HepG2 (cell line): Measurements from ENCODE around the gene ATOH8. TPM values are rescaled to one million over a fixed set of nuclear protein-coding genes. Genes with fewer than 3 reads are reported as not detected.

ENCODE experiments used
- GTF3A ChIP-seq: sonication (generic); formaldehyde crosslinking; conservative IDR thresholded peaks from 2 replicates; pipeline ENCODE4 v1.4.0; 2020; ENCODE audit warnings: mild to moderate bottlenecking, missing genetic modification reagents
- RELA ChIP-seq: sonication (generic); formaldehyde crosslinking; IDR thresholded peaks from 2 replicates; pipeline ENCODE4 v1.4.0; 2020; ENCODE audit warnings: missing genetic modification reagents
- ZFP1 ChIP-seq: IDR thresholded peaks from 2 replicates; pipeline ENCODE4 v1.6.1; 2016
- ZNF12 ChIP-seq: sonication (generic); formaldehyde crosslinking; IDR thresholded peaks from 2 replicates; pipeline ENCODE4 v1.5.0; 2020; ENCODE audit warnings: missing genetic modification reagents
- ZNF124 ChIP-seq: sonication (generic); formaldehyde crosslinking; IDR thresholded peaks from 2 replicates; pipeline ENCODE4 v1.4.0; 2020; ENCODE audit warnings: missing genetic modification reagents
- ZNF235 ChIP-seq: sonication (generic); formaldehyde crosslinking; IDR thresholded peaks from 2 replicates; pipeline ENCODE4 v1.8.1; 2023; ENCODE audit warnings: mild to moderate bottlenecking, missing genetic modification reagents, borderline replicate concordance
- ZNF777 ChIP-seq: sonication (generic); formaldehyde crosslinking; IDR thresholded peaks from 2 replicates; pipeline ENCODE4 v1.4.0; 2020; ENCODE audit warnings: missing genetic modification reagents
- polyA plus RNA-seq, 8 experiments: library from polyadenylated mRNA; depleted of rRNA in 3 of 8; stranded (reverse) in 7 of 8; unstranded in 1 of 8; fragments of >200 nt; fragmentation: Illumina TruSeq in 4 of 8; extraction: Trizol in 4 of 8; gene quantifications; 2 replicates each; pipeline versions ENCODE4 v1.2.1 to v1.2.3, GENCODE V29; 2011 to 2016; ENCODE audit warnings: low read depth in 4 of 8, missing spikeins in 1 of 8, mixed read lengths in 1 of 8; ENCODE audit not compliant: insufficient read depth in 1 of 8
- total RNA-seq, 5 experiments: library from RNA; depleted of rRNA; stranded (reverse); fragments of >200 nt; fragmentation: Illumina TruSeq; extraction: Trizol; gene quantifications; 2 replicates each; pipeline ENCODE4 v1.2.3, GENCODE V29; 2016; ENCODE audit warnings: low read depth in 1 of 5
- TF ChIP-seq, protein P1 (sequence below): sonication (generic); formaldehyde crosslinking; IDR thresholded peaks from 2 replicates; pipeline ENCODE4 v1.5.0; 2020; ENCODE audit warnings: mild to moderate bottlenecking, missing genetic modification reagents, moderate library complexity
- TF ChIP-seq, protein P2 (sequence below): sonication (generic); formaldehyde crosslinking; conservative IDR thresholded peaks from 2 replicates; pipeline ENCODE4 v1.8.1; 2023; ENCODE audit warnings: missing genetic modification reagents
- TF ChIP-seq, protein P3 (sequence below): sonication (generic); formaldehyde crosslinking; IDR thresholded peaks from 2 replicates; pipeline ENCODE4 v1.4.0; 2020; ENCODE audit warnings: mild to moderate bottlenecking, missing genetic modification reagents
- TF ChIP-seq, protein P4 (sequence below): sonication (generic); formaldehyde crosslinking; IDR thresholded peaks from 2 replicates; pipeline ENCODE4 v1.8.0; 2022; ENCODE audit warnings: low read depth, missing genetic modification reagents
- TF ChIP-seq, protein P5 (sequence below): sonication (generic); formaldehyde crosslinking; IDR thresholded peaks from 2 replicates; pipeline ENCODE4 v1.5.0; 2020; ENCODE audit warnings: missing genetic modification reagents

The ATOH8 gene
- total and polyA plus RNA-seq, 2 of the 13 experiments (the other 11 are each of a cell fraction or from before 2014, with no cell fraction given) = 0.13 to 0.61 TPM

DNA sequence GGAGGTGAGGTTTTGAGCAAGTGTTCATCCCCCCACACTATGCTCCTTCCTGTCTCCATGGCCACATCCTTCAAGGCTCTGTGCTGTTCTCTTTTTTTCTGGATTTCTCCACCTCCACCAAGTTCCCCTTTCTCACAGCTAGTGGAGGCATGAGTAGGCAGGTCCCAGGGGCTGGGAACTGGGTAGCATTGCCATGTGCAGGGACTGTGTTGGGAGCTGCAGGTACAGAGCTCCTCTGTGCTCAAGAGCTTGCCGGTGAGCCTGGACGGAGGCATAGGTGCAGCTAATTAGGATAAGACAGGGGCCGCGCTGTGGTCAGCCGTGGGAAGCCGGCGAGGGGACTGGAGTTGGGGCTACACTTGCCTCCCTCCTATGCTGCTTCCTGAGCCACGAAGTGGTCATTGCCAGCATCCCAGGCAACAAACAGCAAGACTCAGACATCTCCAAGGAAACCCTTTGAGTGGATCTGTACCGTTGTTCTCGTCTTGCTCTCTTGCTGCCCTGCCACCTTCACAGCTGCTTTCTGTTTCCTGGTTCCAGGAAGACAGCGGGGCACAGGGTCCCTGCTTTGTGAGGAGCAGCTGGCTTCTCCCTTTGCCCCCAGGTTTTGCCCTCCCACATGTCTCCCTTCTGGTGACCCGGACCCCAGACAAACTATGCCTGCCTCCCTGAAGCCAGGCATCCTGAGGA, 36.9 kb downstream of the ATOH8 start (continued):
- TF ChIP-seq, protein P1, sequence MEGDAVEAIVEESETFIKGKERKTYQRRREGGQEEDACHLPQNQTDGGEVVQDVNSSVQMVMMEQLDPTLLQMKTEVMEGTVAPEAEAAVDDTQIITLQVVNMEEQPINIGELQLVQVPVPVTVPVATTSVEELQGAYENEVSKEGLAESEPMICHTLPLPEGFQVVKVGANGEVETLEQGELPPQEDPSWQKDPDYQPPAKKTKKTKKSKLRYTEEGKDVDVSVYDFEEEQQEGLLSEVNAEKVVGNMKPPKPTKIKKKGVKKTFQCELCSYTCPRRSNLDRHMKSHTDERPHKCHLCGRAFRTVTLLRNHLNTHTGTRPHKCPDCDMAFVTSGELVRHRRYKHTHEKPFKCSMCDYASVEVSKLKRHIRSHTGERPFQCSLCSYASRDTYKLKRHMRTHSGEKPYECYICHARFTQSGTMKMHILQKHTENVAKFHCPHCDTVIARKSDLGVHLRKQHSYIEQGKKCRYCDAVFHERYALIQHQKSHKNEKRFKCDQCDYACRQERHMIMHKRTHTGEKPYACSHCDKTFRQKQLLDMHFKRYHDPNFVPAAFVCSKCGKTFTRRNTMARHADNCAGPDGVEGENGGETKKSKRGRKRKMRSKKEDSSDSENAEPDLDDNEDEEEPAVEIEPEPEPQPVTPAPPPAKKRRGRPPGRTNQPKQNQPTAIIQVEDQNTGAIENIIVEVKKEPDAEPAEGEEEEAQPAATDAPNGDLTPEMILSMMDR = no peak
- TF ChIP-seq GTF3A (CRISPR knock-in tag) = no peak
- TF ChIP-seq, protein P2, sequence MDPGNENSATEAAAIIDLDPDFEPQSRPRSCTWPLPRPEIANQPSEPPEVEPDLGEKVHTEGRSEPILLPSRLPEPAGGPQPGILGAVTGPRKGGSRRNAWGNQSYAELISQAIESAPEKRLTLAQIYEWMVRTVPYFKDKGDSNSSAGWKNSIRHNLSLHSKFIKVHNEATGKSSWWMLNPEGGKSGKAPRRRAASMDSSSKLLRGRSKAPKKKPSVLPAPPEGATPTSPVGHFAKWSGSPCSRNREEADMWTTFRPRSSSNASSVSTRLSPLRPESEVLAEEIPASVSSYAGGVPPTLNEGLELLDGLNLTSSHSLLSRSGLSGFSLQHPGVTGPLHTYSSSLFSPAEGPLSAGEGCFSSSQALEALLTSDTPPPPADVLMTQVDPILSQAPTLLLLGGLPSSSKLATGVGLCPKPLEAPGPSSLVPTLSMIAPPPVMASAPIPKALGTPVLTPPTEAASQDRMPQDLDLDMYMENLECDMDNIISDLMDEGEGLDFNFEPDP (CRISPR knock-in tag) = no peak
- no peak for TF ChIP-seq ZNF777
- TF ChIP-seq, protein P3, sequence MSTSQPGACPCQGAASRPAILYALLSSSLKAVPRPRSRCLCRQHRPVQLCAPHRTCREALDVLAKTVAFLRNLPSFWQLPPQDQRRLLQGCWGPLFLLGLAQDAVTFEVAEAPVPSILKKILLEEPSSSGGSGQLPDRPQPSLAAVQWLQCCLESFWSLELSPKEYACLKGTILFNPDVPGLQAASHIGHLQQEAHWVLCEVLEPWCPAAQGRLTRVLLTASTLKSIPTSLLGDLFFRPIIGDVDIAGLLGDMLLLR = no peak
- no peak for TF ChIP-seq RELA (CRISPR knock-in tag)
- no peak for TF ChIP-seq ZNF124 (CRISPR knock-in tag)
- TF ChIP-seq ZNF12 (CRISPR knock-in tag) = no peak
- TF ChIP-seq, protein P4, sequence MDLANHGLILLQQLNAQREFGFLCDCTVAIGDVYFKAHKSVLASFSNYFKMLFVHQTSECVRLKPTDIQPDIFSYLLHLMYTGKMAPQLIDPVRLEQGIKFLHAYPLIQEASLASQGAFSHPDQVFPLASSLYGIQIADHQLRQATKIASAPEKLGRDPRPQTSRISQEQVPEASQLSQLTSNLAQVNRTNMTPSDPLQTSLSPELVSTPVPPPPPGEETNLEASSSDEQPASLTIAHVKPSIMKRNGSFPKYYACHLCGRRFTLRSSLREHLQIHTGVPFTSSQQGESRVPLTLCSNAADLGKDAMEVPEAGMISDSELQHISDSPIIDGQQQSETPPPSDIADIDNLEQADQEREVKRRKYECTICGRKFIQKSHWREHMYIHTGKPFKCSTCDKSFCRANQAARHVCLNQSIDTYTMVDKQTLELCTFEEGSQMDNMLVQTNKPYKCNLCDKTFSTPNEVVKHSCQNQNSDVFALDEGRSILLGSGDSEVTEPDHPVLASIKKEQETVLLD (CRISPR knock-in tag) = no peak
- TF ChIP-seq, protein P5, sequence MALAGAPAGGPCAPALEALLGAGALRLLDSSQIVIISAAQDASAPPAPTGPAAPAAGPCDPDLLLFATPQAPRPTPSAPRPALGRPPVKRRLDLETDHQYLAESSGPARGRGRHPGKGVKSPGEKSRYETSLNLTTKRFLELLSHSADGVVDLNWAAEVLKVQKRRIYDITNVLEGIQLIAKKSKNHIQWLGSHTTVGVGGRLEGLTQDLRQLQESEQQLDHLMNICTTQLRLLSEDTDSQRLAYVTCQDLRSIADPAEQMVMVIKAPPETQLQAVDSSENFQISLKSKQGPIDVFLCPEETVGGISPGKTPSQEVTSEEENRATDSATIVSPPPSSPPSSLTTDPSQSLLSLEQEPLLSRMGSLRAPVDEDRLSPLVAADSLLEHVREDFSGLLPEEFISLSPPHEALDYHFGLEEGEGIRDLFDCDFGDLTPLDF (CRISPR knock-in tag) = no peak
- TF ChIP-seq ZFP1 (CRISPR knock-in tag) = no peak
- TF ChIP-seq ZNF235 (CRISPR knock-in tag) = no peak
- TF ChIP-seq, all 625 proteins: peak for 0
